Testis (tissue), 2 donors: ENCODE measurements around the gene SASH1.

ENCODE experiments used
- CTCF ChIP-seq, 3 experiments: fragments of 450-650 bp in 2 of 3; fragments of 200-600 bp in 1 of 3; sonication (generic) in 1 of 3; IDR thresholded peaks; one replicate each; pipeline ENCODE4 v1.5.1; 2016 to 2019; ENCODE audit warnings: antibody characterized with exemption in 3 of 3, mild to moderate bottlenecking in 2 of 3, moderate library complexity in 1 of 3
- POLR2A ChIP-seq: fragments of 450-650 bp; IDR thresholded peaks from one replicate; pipeline ENCODE4 v1.6.1; 2017; ENCODE audit warnings: antibody characterized with exemption, mild to moderate bottlenecking, moderate library complexity

DNA sequence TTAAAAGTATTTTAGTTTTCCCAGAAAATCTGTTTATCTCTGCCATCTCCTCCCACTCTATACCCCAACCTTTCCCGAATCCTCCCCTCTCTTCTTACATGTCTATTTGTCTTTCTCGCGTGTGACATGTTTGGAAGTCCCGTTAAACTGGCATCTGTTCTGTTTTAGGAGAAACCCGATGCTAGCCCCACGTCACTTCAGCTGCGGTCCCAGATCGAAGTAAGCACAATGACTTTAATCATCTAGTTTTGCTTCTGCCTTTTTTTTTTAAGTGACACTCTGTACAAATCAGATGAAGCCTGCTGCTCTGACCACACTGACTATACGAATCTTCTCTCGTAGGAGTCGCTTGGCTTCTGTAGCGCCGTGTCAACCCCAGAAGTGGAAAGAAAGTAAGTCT is 97.4 kb downstream of the SASH1 start:
- no peak for TF ChIP-seq CTCF (IDR thresholded peaks at IDR 0.05)
- no peak for TF ChIP-seq POLR2A
